Testis (tissue), 2 donors: ENCODE measurements around the gene FHAD1.

Experiments used
- CTCF ChIP-seq, 3 experiments: fragments of 450-650 bp in 2 of 3; fragments of 200-600 bp in 1 of 3; sonication (generic) in 1 of 3; IDR thresholded peaks; one replicate each; pipeline ENCODE4 v1.5.1; 2016 to 2019; ENCODE audit warnings: antibody characterized with exemption in 3 of 3, mild to moderate bottlenecking in 2 of 3, moderate library complexity in 1 of 3
- POLR2A ChIP-seq: fragments of 450-650 bp; IDR thresholded peaks from one replicate; pipeline ENCODE4 v1.6.1; 2017; ENCODE audit warnings: antibody characterized with exemption, mild to moderate bottlenecking, moderate library complexity

DNA sequence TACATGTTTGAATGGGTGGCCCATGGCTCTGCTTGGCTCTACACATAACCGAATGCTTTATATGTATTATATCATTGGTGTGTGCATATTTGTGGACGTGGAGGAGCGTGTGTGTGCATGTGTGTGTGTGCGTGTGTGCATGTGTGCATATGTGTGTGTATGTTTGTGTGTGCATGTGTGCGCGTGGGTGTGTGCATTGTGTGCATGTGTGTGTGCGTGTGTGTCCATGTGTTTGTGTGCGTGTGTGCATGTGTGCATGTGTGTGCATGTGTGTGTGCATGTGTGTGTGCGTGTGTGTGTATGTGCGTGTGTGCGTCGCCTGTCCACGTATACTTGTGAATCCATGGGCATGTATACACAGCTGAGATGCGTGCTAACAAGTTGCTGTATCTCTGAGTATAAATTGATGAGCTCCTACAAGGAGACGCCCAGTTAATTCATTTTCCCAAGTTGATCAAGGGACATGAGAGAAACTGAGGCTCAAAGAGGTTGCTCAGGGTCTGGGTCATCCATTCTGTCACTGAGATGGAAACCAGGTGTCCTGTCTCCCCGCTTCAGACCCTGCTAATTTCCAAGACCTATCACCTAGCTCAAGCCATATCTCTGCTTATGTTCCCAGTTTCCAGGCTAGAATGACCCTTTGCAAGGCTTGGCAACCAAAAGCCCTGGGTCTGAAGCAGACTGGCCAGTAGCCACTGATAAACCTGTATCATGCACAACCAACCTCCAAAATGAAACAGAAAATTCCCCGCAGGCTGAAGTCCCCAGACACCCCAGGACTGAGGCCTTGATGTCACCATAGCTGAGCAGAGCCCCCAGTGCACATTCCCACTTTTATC lies 188.4 kb downstream of the FHAD1 start:
- TF ChIP-seq POLR2A (no peak), CTCF (IDR thresholded peaks at IDR 0.05) (no peak)
